Naive thymus-derived CD4-positive, alpha-beta T cell (primary cell): ENCODE results near the gene MLXIP. TPM values are rescaled to one million over a fixed set of nuclear protein-coding genes. Genes with fewer than 3 reads are reported as not detected.

Source experiments
- ATAC-seq: fragments of 150-1000 bp; cut with Tn5 transposase; 2 replicates; pipeline ENCODE4 v1.10.0; 2021; ENCODE audit warnings: mild to moderate bottlenecking, moderate library complexity
- CTCF ChIA-PET: fragments of 350-600 bp; sonication (Branson Sonifier 250); formaldehyde crosslinking; loops from one replicate; lab custom pipeline; 2021; ENCODE audit warnings: antibody characterized with exemption; lab: Charles Lee
- POLR2A ChIA-PET: fragments of 350-600 bp; sonication (Branson Sonifier 250); formaldehyde crosslinking; loops from one replicate; lab custom pipeline; 2021; ENCODE audit warnings: antibody characterized with exemption, inconsistent platforms; lab: Charles Lee
- DNase-seq, 9 donors: peaks; one replicate each; pipeline versions ENCODE4 v3.0.0 to v3.0.0-alpha.2; 2020 to 2022; ENCODE audit warnings: mixed read lengths in 1 of 9
- H3K27ac ChIP-seq: one replicate; pipeline ENCODE4 v1.7.0; 2013; ENCODE audit warnings: mild to moderate bottlenecking, low read depth, low read length, moderate library complexity
- H3K27me3 ChIP-seq, 2 donors: one replicate each; pipeline ENCODE4 v1.7.0; 2013; ENCODE audit warnings: low read length in 2 of 2, mild to moderate bottlenecking in 2 of 2, moderate library complexity in 2 of 2; ENCODE audit not compliant: control insufficient read depth in 2 of 2, insufficient read depth in 2 of 2
- H3K36me3 ChIP-seq, 3 experiments: 1 replicate in 2 of 3; 2 replicates in 1 of 3; pipeline ENCODE4 v1.7.0; 2013; ENCODE audit warnings: low read length in 3 of 3, mild to moderate bottlenecking in 3 of 3, moderate library complexity in 1 of 3; ENCODE audit not compliant: insufficient read depth in 3 of 3, control insufficient read depth in 2 of 3
- H3K4me1 ChIP-seq, 2 donors: one replicate each; pipeline ENCODE4 v1.7.0; 2013; ENCODE audit warnings: low read length in 2 of 2, mild to moderate bottlenecking in 2 of 2, moderate library complexity in 1 of 2; ENCODE audit not compliant: control insufficient read depth in 2 of 2, insufficient read depth in 2 of 2
- H3K4me3 ChIP-seq: 2 replicates; pipeline ENCODE4 v1.7.0; 2013; ENCODE audit warnings: mild to moderate bottlenecking, low read length
- H3K9me3 ChIP-seq, 3 experiments: 1 replicate in 2 of 3; 2 replicates in 1 of 3; pipeline ENCODE4 v1.7.0; 2013; ENCODE audit warnings: low read length in 3 of 3; ENCODE audit not compliant: control insufficient read depth in 2 of 3
- H3K27ac Mint-ChIP-seq, 9 donors: one replicate each; pipeline ENCODE4 v1.8.0; 2020 to 2022; ENCODE audit warnings: mixed read lengths in 9 of 9, mild to moderate bottlenecking in 8 of 9, moderate library complexity in 5 of 9, inconsistent platforms in 2 of 9
- H3K27me3 Mint-ChIP-seq, 5 donors: one replicate each; pipeline ENCODE4 v1.8.0; 2021 to 2022; ENCODE audit warnings: mixed read lengths in 5 of 5, mild to moderate bottlenecking in 1 of 5
- H3K36me3 Mint-ChIP-seq, 5 donors: one replicate each; pipeline ENCODE4 v1.8.0; 2020 to 2022; ENCODE audit warnings: mixed read lengths in 5 of 5, mild to moderate bottlenecking in 3 of 5, inconsistent platforms in 1 of 5
- H3K4me1 Mint-ChIP-seq, 7 donors: one replicate each; pipeline ENCODE4 v1.8.0; 2020 to 2022; ENCODE audit warnings: mixed read lengths in 7 of 7, mild to moderate bottlenecking in 3 of 7, inconsistent platforms in 1 of 7
- H3K4me3 Mint-ChIP-seq, 10 donors: one replicate each; pipeline ENCODE4 v1.8.0; 2020 to 2022; ENCODE audit warnings: mild to moderate bottlenecking in 10 of 10, mixed read lengths in 10 of 10, moderate library complexity in 6 of 10, inconsistent platforms in 2 of 10
- H3K9me3 Mint-ChIP-seq, 11 donors: one replicate each; pipeline ENCODE4 v1.8.0; 2020 to 2022; ENCODE audit warnings: mixed read lengths in 11 of 11, mild to moderate bottlenecking in 4 of 11, inconsistent platforms in 1 of 11, moderate library complexity in 1 of 11
- intact Hi-C, 2 donors: fragments of 100-400 bp; cut with micrococcal nuclease; formaldehyde crosslinking; loops; one replicate each; pipeline ENCODE4 v1.15.1; 2023
- polyA plus RNA-seq, 2 donors: library from polyadenylated mRNA; unstranded; fragments of 300-500 nt; fragmentation: Illumina TruSeq; gene quantifications; one replicate each; pipeline ENCODE4 v1.2.3, GENCODE V29; 2021
- total RNA-seq, 6 experiments: library from RNA in 5 of 6; stranded (reverse) in 5 of 6; gene quantifications; 1 replicate in 5 of 6; 2 replicates in 1 of 6; pipeline ENCODE4 v1.2.3 and lab custom pipeline; 2021 to 2026

Gene MLXIP
- total RNA-seq (100 to 1,000 TPM in 4 of 5 experiments, 10 to 100 TPM in 1; 57.0 to 123 (median 115) TPM), polyA plus RNA-seq (10 to 100 TPM; 17.4 to 29.8 TPM), total RNA-seq (lab: John Stamatoyannopoulos, UW) (195 reads per million, percentile 93 among the genes with 10 or more reads in this experiment)

- DNase-seq = peak; percentile 77 to 95 (median 85)
- H3K4me1 ChIP-seq = peaks cover 22 to 32% of the 10 kb centered on the region in 2 donors
- peaks cover 0 to 5% (median 0%) of the 10 kb centered on the region in 3 experiments for H3K36me3 ChIP-seq
- H3K27me3 ChIP-seq = no peaks in the 10 kb centered on the region
- Mint-ChIP-seq H3K27me3 (no peaks in the 10 kb centered on the region), H3K4me3 (peak within 1 kb of the TSS; percentile 85 to 100 (median 98)), H3K27ac (peak within 1 kb of the TSS; percentile 82 to 99 (median 88)), H3K9me3 (peaks cover 0 to 2% (median 0%) of the 10 kb centered on the region in 11 donors), H3K36me3 (peaks cover 0 to 15% (median 0%) of the 10 kb centered on the region in 5 donors), H3K4me1 (peaks cover 7 to 45% (median 28%) of the 10 kb centered on the region in 7 donors)
- H3K4me3 ChIP-seq = peak within 1 kb of the TSS; percentile 66
- peak; percentile 91 for ATAC-seq
- intact Hi-C loops = loop anchor here (1.0 to 5.0 kb wide), 9 partner anchors 10 to 286 kb away; partner anchors contain the start of genes DIABLO (in 2 of the 2), CFAP251 (in 1 of the 2) and RHOF (in 1 of the 2)
- CTCF ChIA-PET = interaction anchor here (0.8 to 1.6 kb wide), 5 partner anchors 19 to 660 kb away, joined by 3 to 6 read pairs (median 3); no protein-coding TSS in a partner anchor
- no peaks in the 10 kb centered on the region for H3K9me3 ChIP-seq
- H3K27ac ChIP-seq = peak within 1 kb of the TSS; percentile 82
- POLR2A ChIA-PET = interaction anchor here (0.6 to 8.8 kb wide), 9 partner anchors 10 to 277 kb away, joined by 3 to 150 read pairs (median 4); no protein-coding TSS in a partner anchor
Measured at GRCh38 chr12:122078141-122079032, at the start of gene MLXIP. TSS of gene MLXIP (plus strand) at chr12:122078756. CDS start at chr12:122078854, 98 bp downstream.

- Histone ChIP-seq H3K4me3 (no peak overlapping the region), H3K4me1 (peaks cover 2 to 10% of the 10 kb centered on the region in 2 donors), H3K36me3 (no peaks in the 10 kb centered on the region), H3K9me3 (no peaks in the 10 kb centered on the region), H3K27me3 (no peaks in the 10 kb centered on the region), H3K27ac (no peak overlapping the region)
- H3K36me3 Mint-ChIP-seq = no peaks in the 10 kb centered on the region
- peak overlapping the region in 3 of 9 donors; percentile 23 to 49 (median 46) for H3K27ac Mint-ChIP-seq
- H3K27me3 Mint-ChIP-seq = no peaks in the 10 kb centered on the region
- ChIA-PET POLR2A (no interaction called here), CTCF (interaction anchor here (0.6 to 1.1 kb wide), 2 partner anchors 22 to 109 kb away, joined by 3 read pairs; no protein-coding TSS in a partner anchor)
- peaks cover 3 to 16% (median 6%) of the 10 kb centered on the region in 7 donors for H3K4me1 Mint-ChIP-seq
- intact Hi-C loops = no loop called here
- ATAC-seq (peak; percentile 51), DNase-seq (no peak)
- H3K4me3 Mint-ChIP-seq = no peak overlapping the region
- no peaks in the 10 kb centered on the region for H3K9me3 Mint-ChIP-seq
Measured at GRCh38 chr12:122028905-122029560, 49.5 kb upstream of the MLXIP start.

GRCh38 chr12:122029620-122030423 lies 48.7 kb upstream of the MLXIP start:
- Histone ChIP-seq H3K4me3 (no peak overlapping the region), H3K27ac (no peak overlapping the region), H3K9me3 (no peaks in the 10 kb centered on the region), H3K27me3 (no peaks in the 10 kb centered on the region), H3K36me3 (no peaks in the 10 kb centered on the region), H3K4me1 (peaks cover 0 to 10% of the 10 kb centered on the region in 2 donors)
- Mint-ChIP-seq H3K9me3 (no peaks in the 10 kb centered on the region), H3K4me3 (no peak overlapping the region), H3K27ac (no peak overlapping the region), H3K27me3 (no peaks in the 10 kb centered on the region), H3K36me3 (no peaks in the 10 kb centered on the region), H3K4me1 (peaks cover 3 to 16% (median 6%) of the 10 kb centered on the region in 7 donors)
- no peak for DNase-seq
- no peak for ATAC-seq
- intact Hi-C loops = no loop called here
- ChIA-PET POLR2A (no interaction called here), CTCF (no interaction called here)

GRCh38 chr12:122030424-122031035 lies 48.0 kb upstream of the MLXIP start:
- DNase-seq = no peak
- Histone ChIP-seq H3K4me1 (peaks cover 0 to 10% of the 10 kb centered on the region in 2 donors), H3K9me3 (no peaks in the 10 kb centered on the region), H3K27ac (no peak overlapping the region), H3K36me3 (peaks cover 0 to 4% (median 0%) of the 10 kb centered on the region in 3 experiments), H3K27me3 (no peaks in the 10 kb centered on the region), H3K4me3 (no peak overlapping the region)
- H3K9me3 Mint-ChIP-seq = no peaks in the 10 kb centered on the region
- H3K27ac Mint-ChIP-seq = no peak overlapping the region
- H3K4me1 Mint-ChIP-seq = peaks cover 3 to 16% (median 6%) of the 10 kb centered on the region in 7 donors
- ATAC-seq = no peak
- ChIA-PET CTCF (no interaction called here), POLR2A (no interaction called here)
- H3K36me3 Mint-ChIP-seq = no peaks in the 10 kb centered on the region
- intact Hi-C loops = no loop called here
- H3K4me3 Mint-ChIP-seq = no peak overlapping the region
- no peaks in the 10 kb centered on the region for H3K27me3 Mint-ChIP-seq

- peaks cover 0 to 6% (median 0%) of the 10 kb centered on the region in 5 donors for H3K36me3 Mint-ChIP-seq
- intact Hi-C loops = no loop called here
Measured at GRCh38 chr12:122031342-122032216, 47.0 kb upstream of the MLXIP start.

More at GRCh38 chr12:122031342-122032216, 47.0 kb upstream of the MLXIP start:
- Mint-ChIP-seq H3K27ac (no peak overlapping the region), H3K4me3 (no peak overlapping the region), H3K4me1 (peaks cover 3 to 16% (median 6%) of the 10 kb centered on the region in 7 donors), H3K9me3 (no peaks in the 10 kb centered on the region), H3K27me3 (no peaks in the 10 kb centered on the region)
- no peaks in the 10 kb centered on the region for H3K27me3 ChIP-seq
- peaks cover 0 to 4% (median 0%) of the 10 kb centered on the region in 3 experiments for H3K36me3 ChIP-seq
- ChIA-PET CTCF (interaction anchor here (0.6 to 0.9 kb wide), 2 partner anchors 11 to 39 kb away, joined by 3 to 4 read pairs; no protein-coding TSS in a partner anchor), POLR2A (no interaction called here)
- ATAC-seq = peak; percentile 71
- no peak overlapping the region for H3K4me3 ChIP-seq
- H3K9me3 ChIP-seq = no peaks in the 10 kb centered on the region
- peaks cover 0 to 10% of the 10 kb centered on the region in 2 donors for H3K4me1 ChIP-seq
- DNase-seq = peak in 5 of 9 donors; percentile 32 to 64 (median 37)
- no peak overlapping the region for H3K27ac ChIP-seq
